HEK293 (cell line): ENCODE data around the gene HDHD3.

ENCODE experiments used
- AEBP2 ChIP-seq: fragments of 450-650 bp; formaldehyde crosslinking; IDR thresholded peaks from 2 replicates; pipeline ENCODE4 v1.5.1; 2016; ENCODE audit warnings: missing biosample characterization, missing genetic modification characterization, borderline replicate concordance
- BCL11A ChIP-seq: fragments of 450-650 bp; formaldehyde crosslinking; IDR thresholded peaks from 2 replicates; pipeline ENCODE4 v1.5.1; 2016; ENCODE audit warnings: low read depth, missing biosample characterization, missing genetic modification characterization
- GLI4 ChIP-seq: fragments of 450-650 bp; formaldehyde crosslinking; IDR thresholded peaks from 2 replicates; pipeline ENCODE4 v1.5.1; 2016; ENCODE audit warnings: missing biosample characterization, missing genetic modification characterization
- GLIS1 ChIP-seq: fragments of 450-650 bp; formaldehyde crosslinking; IDR thresholded peaks from 2 replicates; pipeline ENCODE4 v1.5.1; 2016; ENCODE audit warnings: missing biosample characterization, missing genetic modification characterization
- KLF9 ChIP-seq: fragments of 450-650 bp; formaldehyde crosslinking; IDR thresholded peaks from 2 replicates; pipeline ENCODE4 v1.5.1; 2016; ENCODE audit warnings: missing biosample characterization, missing genetic modification characterization, low read depth
- OSR2 ChIP-seq: fragments of 450-650 bp; formaldehyde crosslinking; IDR thresholded peaks from 2 replicates; pipeline ENCODE4 v1.5.1; 2016; ENCODE audit warnings: missing biosample characterization, missing genetic modification characterization
- PRDM10 ChIP-seq: fragments of 450-650 bp; formaldehyde crosslinking; IDR thresholded peaks from 2 replicates; pipeline ENCODE4 v1.5.1; 2016; ENCODE audit warnings: missing biosample characterization, missing genetic modification characterization
- ZBTB11 ChIP-seq: fragments of 450-650 bp; formaldehyde crosslinking; conservative IDR thresholded peaks from 2 replicates; pipeline ENCODE4 v1.5.1; 2016; ENCODE audit warnings: low read depth, missing biosample characterization, missing genetic modification characterization
- ZBTB48 ChIP-seq: fragments of 450-650 bp; formaldehyde crosslinking; IDR thresholded peaks from 2 replicates; pipeline ENCODE4 v1.5.1; 2016; ENCODE audit warnings: missing biosample characterization, missing genetic modification characterization
- ZIC2 ChIP-seq: fragments of 450-650 bp; formaldehyde crosslinking; IDR thresholded peaks from 2 replicates; pipeline ENCODE4 v1.5.1; 2016; ENCODE audit warnings: missing biosample characterization, missing genetic modification characterization
- ZNF133 ChIP-seq: fragments of 450-650 bp; formaldehyde crosslinking; IDR thresholded peaks from 2 replicates; pipeline ENCODE4 v1.5.1; 2016; ENCODE audit warnings: missing biosample characterization, missing genetic modification characterization
- ZNF138 ChIP-seq: fragments of 450-650 bp; formaldehyde crosslinking; IDR thresholded peaks from 2 replicates; pipeline ENCODE4 v1.5.1; 2016; ENCODE audit warnings: missing biosample characterization, missing genetic modification characterization, borderline replicate concordance
- ZNF148 ChIP-seq: fragments of 450-650 bp; formaldehyde crosslinking; IDR thresholded peaks from 2 replicates; pipeline ENCODE4 v1.5.0; 2017; ENCODE audit warnings: missing biosample characterization, missing genetic modification characterization, borderline replicate concordance
- ZNF266 ChIP-seq: fragments of 450-650 bp; formaldehyde crosslinking; IDR thresholded peaks from 2 replicates; pipeline ENCODE4 v1.5.1; 2016; ENCODE audit warnings: missing biosample characterization, missing genetic modification characterization, low read depth
- ZNF280D ChIP-seq: fragments of 450-650 bp; formaldehyde crosslinking; IDR thresholded peaks from 2 replicates; pipeline ENCODE4 v1.5.1; 2016; ENCODE audit warnings: missing biosample characterization, missing genetic modification characterization
- ZNF433 ChIP-seq: fragments of 450-650 bp; formaldehyde crosslinking; IDR thresholded peaks from 2 replicates; pipeline ENCODE4 v1.5.1; 2016; ENCODE audit warnings: missing biosample characterization, missing genetic modification characterization, low read depth
- ZNF488 ChIP-seq: fragments of 450-650 bp; formaldehyde crosslinking; IDR thresholded peaks from 2 replicates; pipeline ENCODE4 v1.5.1; 2016; ENCODE audit warnings: missing biosample characterization, missing genetic modification characterization
- ZNF530 ChIP-seq: fragments of 450-650 bp; formaldehyde crosslinking; IDR thresholded peaks from 2 replicates; pipeline ENCODE4 v1.5.1; 2016; ENCODE audit warnings: low read depth, missing biosample characterization, missing genetic modification characterization
- ZNF571 ChIP-seq: fragments of 450-650 bp; formaldehyde crosslinking; IDR thresholded peaks from 2 replicates; pipeline ENCODE4 v1.5.0; 2017; ENCODE audit warnings: missing biosample characterization, missing genetic modification characterization
- ZNF704 ChIP-seq: fragments of 450-650 bp; formaldehyde crosslinking; IDR thresholded peaks from 2 replicates; pipeline ENCODE4 v1.5.1; 2016; ENCODE audit warnings: missing biosample characterization, missing genetic modification characterization
- ZSCAN18 ChIP-seq: fragments of 450-650 bp; formaldehyde crosslinking; IDR thresholded peaks from 2 replicates; pipeline ENCODE4 v1.5.1; 2016; ENCODE audit warnings: missing biosample characterization, missing genetic modification characterization

HDHD3 gene

GRCh38 chr9:113343732-113344231, 33.0 kb downstream of the HDHD3 start (continued):
- TF ChIP-seq ZBTB11 (tag by site-specific recombination) (no peak), ZBTB48 (tag by site-specific recombination) (no peak), ZNF148 (no peak), ZNF280D (tag by site-specific recombination) (no peak), ZNF530 (tag by site-specific recombination) (no peak), ZIC2 (peak; percentile 41; the same call in 1 of the 2 replicates), PRDM10 (tag by site-specific recombination) (peak; percentile 90), AEBP2 (tag by site-specific recombination) (no peak), ZNF571 (tag by site-specific recombination) (no peak), ZNF488 (tag by site-specific recombination) (no peak), ZNF138 (tag by site-specific recombination) (no peak), ZNF433 (tag by site-specific recombination) (no peak), GLI4 (tag by site-specific recombination) (no peak), KLF9 (no peak), ZNF133 (tag by site-specific recombination) (no peak), GLIS1 (tag by site-specific recombination) (peak; percentile 38; the same call in 1 of the 2 replicates), OSR2 (tag by site-specific recombination) (peak; percentile 35; the same call in 1 of the 2 replicates), ZSCAN18 (tag by site-specific recombination) (no peak), BCL11A (tag by site-specific recombination) (no peak), ZNF704 (tag by site-specific recombination) (no peak), ZNF266 (tag by site-specific recombination) (no peak)
